ENCODE measurements around the gene GRAP2. TPM values are rescaled to one million over a fixed set of nuclear protein-coding genes. Genes with fewer than 3 reads are reported as not detected.

Gene GRAP2
- polyA plus RNA-seq, 1 donor (not counting 4 experiments of a cell fraction or from before 2014, with no cell fraction given), result not detected

DNA sequence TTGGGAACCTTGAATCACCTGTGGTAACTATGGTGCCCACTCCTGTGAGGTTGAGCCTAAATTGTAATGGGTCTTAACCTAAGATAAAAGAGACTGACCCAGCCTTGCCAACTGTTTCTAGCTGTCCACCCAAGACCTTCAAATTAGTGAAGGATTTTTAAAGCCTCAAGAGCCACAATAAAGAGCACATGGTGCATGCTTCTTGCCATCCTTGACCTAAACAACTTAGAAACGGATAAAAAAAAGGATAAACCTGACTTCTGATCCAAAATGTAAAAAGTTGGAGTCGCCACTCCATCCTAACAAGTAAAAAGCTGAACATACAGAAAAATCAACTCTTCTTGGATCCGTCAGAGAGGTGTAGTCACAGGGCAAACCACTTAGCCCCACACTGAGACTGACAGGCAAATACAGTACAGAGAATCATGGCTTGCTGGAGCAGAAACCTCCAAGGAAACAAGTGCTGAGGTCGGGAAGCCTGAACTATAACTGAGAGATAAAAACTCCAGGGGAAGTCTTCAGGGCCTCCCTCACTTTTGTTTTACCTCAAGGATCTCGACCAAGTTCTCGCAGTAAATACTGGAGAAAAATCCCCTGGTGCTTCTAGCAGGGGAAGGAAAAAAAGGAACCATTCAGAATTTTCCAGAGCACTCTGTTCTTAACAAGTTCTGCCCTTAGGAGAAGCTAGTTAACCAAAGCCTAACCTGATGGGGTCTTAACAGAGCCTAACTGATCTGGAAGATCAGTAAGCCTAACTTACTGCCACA, 23.6 kb upstream of the GRAP2 start:
- no peak for DNase-seq (ENCODE audit: low read depth, low spot score)
- H3K9me3 ChIP-seq (ENCODE audit: control insufficient read depth, low read depth, low read length), result no peaks in the 10 kb centered on the region
- no peaks in the 10 kb centered on the region for H3K27me3 ChIP-seq (ENCODE audit: control insufficient read depth, extremely low read depth, insufficient read depth, low read length)
- H3K79me2 ChIP-seq (ENCODE audit: control insufficient read depth, insufficient read depth, low read length), result no peaks in the 10 kb centered on the region
- no peaks in the 10 kb centered on the region for H3K4me1 ChIP-seq (ENCODE audit: control insufficient read depth, extremely low read depth, insufficient read depth, low read length)
- H2AFZ ChIP-seq (ENCODE audit: control insufficient read depth, low read length), result no peak overlapping the region
- no peaks in the 10 kb centered on the region for H4K20me1 ChIP-seq (ENCODE audit: control insufficient read depth, extremely low read depth, insufficient read depth, low read length)
- FAIRE-seq, result no peak
- no peak for TF ChIP-seq EZH2 (IDR thresholded peaks at IDR 0.05; ENCODE audit: low read length)
- TF ChIP-seq, protein P1, sequence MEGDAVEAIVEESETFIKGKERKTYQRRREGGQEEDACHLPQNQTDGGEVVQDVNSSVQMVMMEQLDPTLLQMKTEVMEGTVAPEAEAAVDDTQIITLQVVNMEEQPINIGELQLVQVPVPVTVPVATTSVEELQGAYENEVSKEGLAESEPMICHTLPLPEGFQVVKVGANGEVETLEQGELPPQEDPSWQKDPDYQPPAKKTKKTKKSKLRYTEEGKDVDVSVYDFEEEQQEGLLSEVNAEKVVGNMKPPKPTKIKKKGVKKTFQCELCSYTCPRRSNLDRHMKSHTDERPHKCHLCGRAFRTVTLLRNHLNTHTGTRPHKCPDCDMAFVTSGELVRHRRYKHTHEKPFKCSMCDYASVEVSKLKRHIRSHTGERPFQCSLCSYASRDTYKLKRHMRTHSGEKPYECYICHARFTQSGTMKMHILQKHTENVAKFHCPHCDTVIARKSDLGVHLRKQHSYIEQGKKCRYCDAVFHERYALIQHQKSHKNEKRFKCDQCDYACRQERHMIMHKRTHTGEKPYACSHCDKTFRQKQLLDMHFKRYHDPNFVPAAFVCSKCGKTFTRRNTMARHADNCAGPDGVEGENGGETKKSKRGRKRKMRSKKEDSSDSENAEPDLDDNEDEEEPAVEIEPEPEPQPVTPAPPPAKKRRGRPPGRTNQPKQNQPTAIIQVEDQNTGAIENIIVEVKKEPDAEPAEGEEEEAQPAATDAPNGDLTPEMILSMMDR (optimal IDR thresholded peaks at IDR 0.05 in 1 of 3, IDR thresholded peaks at IDR 0.05 in 1 of 3, conservative IDR thresholded peaks at IDR 0.05 in 1 of 3; ENCODE audit: extremely low read depth in 1 of 3, insufficient read depth in 2 of 3, low read length in 3 of 3), result no peak
- dilution Hi-C loops (cut with MboI; ENCODE audit: extremely low pct_ligation_motif_present, low sequenced_read_pairs), result no loop called here
- no peak overlapping the region for H3K4me3 ChIP-seq (ENCODE audit: control insufficient read depth in 2 of 3, extremely low read depth in 1 of 3, insufficient read depth in 2 of 3, low read depth in 1 of 3, low read length in 3 of 3)
- no peaks in the 10 kb centered on the region for H3K9me1 ChIP-seq (ENCODE audit: control insufficient read depth, extremely low read depth, insufficient read depth, low read length)
- H3K36me3 ChIP-seq (ENCODE audit: control insufficient read depth in 2 of 2, extremely low read depth in 1 of 2, insufficient read depth in 2 of 2, low read length in 2 of 2), result no peaks in the 10 kb centered on the region
- no peak overlapping the region for H3K9ac ChIP-seq (ENCODE audit: control insufficient read depth, extremely low read depth, insufficient read depth, low read length)
- no peak overlapping the region for H3K27ac ChIP-seq (ENCODE audit: control insufficient read depth, insufficient read depth, low read length)
- no peak overlapping the region for H3K4me2 ChIP-seq (ENCODE audit: control insufficient read depth, extremely low read depth, insufficient read depth, low read depth, low read length)

DNA sequence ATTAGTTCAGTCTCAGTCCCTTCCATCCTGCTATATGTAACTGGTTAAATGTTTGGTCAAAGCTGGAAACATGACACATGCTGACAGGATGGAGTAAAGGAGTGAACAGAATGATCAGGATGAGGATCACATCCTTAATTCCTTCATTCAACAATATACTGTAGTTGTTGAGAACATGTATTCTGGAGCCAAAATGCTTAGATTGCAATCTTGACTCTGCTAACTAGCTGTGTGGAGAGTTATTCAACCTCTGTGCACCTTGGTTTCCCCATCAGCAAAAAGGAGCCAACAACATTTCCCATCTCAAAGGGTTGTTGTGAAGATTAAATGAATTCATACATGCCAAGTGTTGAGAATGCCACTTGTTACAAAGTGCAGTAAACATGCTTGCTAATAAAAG, 20.2 kb upstream of the GRAP2 start:
- Histone ChIP-seq H3K27me3 (ENCODE audit: control insufficient read depth, extremely low read depth, insufficient read depth, low read length) (no peaks in the 10 kb centered on the region), H3K4me3 (ENCODE audit: control insufficient read depth in 2 of 3, extremely low read depth in 1 of 3, insufficient read depth in 2 of 3, low read depth in 1 of 3, low read length in 3 of 3) (no peak overlapping the region), H3K4me1 (ENCODE audit: control insufficient read depth, extremely low read depth, insufficient read depth, low read length) (no peaks in the 10 kb centered on the region), H3K9me1 (ENCODE audit: control insufficient read depth, extremely low read depth, insufficient read depth, low read length) (no peaks in the 10 kb centered on the region), H3K9ac (ENCODE audit: control insufficient read depth, extremely low read depth, insufficient read depth, low read length) (no peak overlapping the region), H3K79me2 (ENCODE audit: control insufficient read depth, insufficient read depth, low read length) (no peaks in the 10 kb centered on the region), H2AFZ (ENCODE audit: control insufficient read depth, low read length) (no peak overlapping the region), H3K4me2 (ENCODE audit: control insufficient read depth, extremely low read depth, insufficient read depth, low read depth, low read length) (no peak overlapping the region), H3K27ac (ENCODE audit: control insufficient read depth, insufficient read depth, low read length) (no peak overlapping the region), H3K36me3 (ENCODE audit: control insufficient read depth in 2 of 2, extremely low read depth in 1 of 2, insufficient read depth in 2 of 2, low read length in 2 of 2) (no peaks in the 10 kb centered on the region), H4K20me1 (ENCODE audit: control insufficient read depth, extremely low read depth, insufficient read depth, low read length) (no peaks in the 10 kb centered on the region), H3K9me3 (ENCODE audit: control insufficient read depth, low read depth, low read length) (no peaks in the 10 kb centered on the region)
- no peak for FAIRE-seq
- no peak for DNase-seq (ENCODE audit: low read depth, low spot score)
- TF ChIP-seq, protein P1 (optimal IDR thresholded peaks at IDR 0.05 in 1 of 3, IDR thresholded peaks at IDR 0.05 in 1 of 3, conservative IDR thresholded peaks at IDR 0.05 in 1 of 3; ENCODE audit: extremely low read depth in 1 of 3, insufficient read depth in 2 of 3, low read length in 3 of 3), result no peak
- TF ChIP-seq EZH2 (IDR thresholded peaks at IDR 0.05; ENCODE audit: low read length), result no peak
- dilution Hi-C loops (cut with MboI; ENCODE audit: extremely low pct_ligation_motif_present, low sequenced_read_pairs), result no loop called here

All from keratinocyte (primary cell).